Measurements from ENCODE around the gene PTK6.

Gene PTK6

GRCh38 chr20:63568170-63568981 lies 31.2 kb upstream of the PTK6 start:
- Histone ChIP-seq H3K79me2 (ENCODE audit: control insufficient read depth, insufficient read depth, low read length, unreplicated experiment) (peaks cover 29% of the 10 kb centered on the region), H3K27ac (ENCODE audit: low read depth, low read length) (no peak overlapping the region), H2AFZ (ENCODE audit: low read length, unreplicated experiment) (no peak overlapping the region), H3K27me3 (ENCODE audit: insufficient read depth, low read length) (no peaks in the 10 kb centered on the region), H3K4me1 (ENCODE audit: control insufficient read depth, insufficient read depth, low read length, unreplicated experiment) (peaks cover 9% of the 10 kb centered on the region), H3K4me3 (ENCODE audit: low read depth, low read length) (no peak overlapping the region), H3K36me3 (ENCODE audit: insufficient read depth, low read length) (peaks cover 55% of the 10 kb centered on the region; the same call in 1 of the 2 replicates)

GRCh38 chr20:63567386-63568169 lies 30.4 kb upstream of the PTK6 start:
- Histone ChIP-seq H3K4me1 (ENCODE audit: control insufficient read depth, insufficient read depth, low read length, unreplicated experiment) (peaks cover 2% of the 10 kb centered on the region), H3K4me3 (ENCODE audit: low read depth, low read length) (no peak overlapping the region), H3K27ac (ENCODE audit: low read depth, low read length) (no peak overlapping the region), H3K27me3 (ENCODE audit: insufficient read depth, low read length) (no peaks in the 10 kb centered on the region), H3K36me3 (ENCODE audit: insufficient read depth, low read length) (peaks cover 57% of the 10 kb centered on the region; the same call in 1 of the 2 replicates), H3K79me2 (ENCODE audit: control insufficient read depth, insufficient read depth, low read length, unreplicated experiment) (peaks cover 21% of the 10 kb centered on the region), H2AFZ (ENCODE audit: low read length, unreplicated experiment) (no peak overlapping the region)

GRCh38 chr20:63567136-63567385 lies 29.9 kb upstream of the PTK6 start:
- Histone ChIP-seq H3K4me1 (ENCODE audit: control insufficient read depth, insufficient read depth, low read length, unreplicated experiment) (no peaks in the 10 kb centered on the region), H3K4me3 (ENCODE audit: low read depth, low read length) (no peak overlapping the region), H2AFZ (ENCODE audit: low read length, unreplicated experiment) (no peak overlapping the region), H3K79me2 (ENCODE audit: control insufficient read depth, insufficient read depth, low read length, unreplicated experiment) (peaks cover 16% of the 10 kb centered on the region), H3K27ac (ENCODE audit: low read depth, low read length) (no peak overlapping the region), H3K36me3 (ENCODE audit: insufficient read depth, low read length) (peaks cover 55% of the 10 kb centered on the region; the same call in 1 of the 2 replicates), H3K27me3 (ENCODE audit: insufficient read depth, low read length) (no peaks in the 10 kb centered on the region)

- Histone ChIP-seq H3K27ac (ENCODE audit: low read depth, low read length) (no peak overlapping the region), H3K4me1 (ENCODE audit: control insufficient read depth, insufficient read depth, low read length, unreplicated experiment) (no peaks in the 10 kb centered on the region), H3K36me3 (ENCODE audit: insufficient read depth, low read length) (peaks cover 51% of the 10 kb centered on the region; the same call in 1 of the 2 replicates), H3K4me3 (ENCODE audit: low read depth, low read length) (no peak overlapping the region), H3K79me2 (ENCODE audit: control insufficient read depth, insufficient read depth, low read length, unreplicated experiment) (peaks cover 11% of the 10 kb centered on the region), H2AFZ (ENCODE audit: low read length, unreplicated experiment) (no peak overlapping the region), H3K27me3 (ENCODE audit: insufficient read depth, low read length) (no peaks in the 10 kb centered on the region)
Measured at GRCh38 chr20:63566395-63567135, 29.4 kb upstream of the PTK6 start.

GRCh38 chr20:63565699-63566335 lies 28.6 kb upstream of the PTK6 start:
- Histone ChIP-seq H3K4me3 (ENCODE audit: low read depth, low read length) (no peak overlapping the region), H3K36me3 (ENCODE audit: insufficient read depth, low read length) (peaks cover 58% of the 10 kb centered on the region; the same call in 1 of the 2 replicates), H3K79me2 (ENCODE audit: control insufficient read depth, insufficient read depth, low read length, unreplicated experiment) (peaks cover 11% of the 10 kb centered on the region), H3K27ac (ENCODE audit: low read depth, low read length) (no peak overlapping the region), H3K4me1 (ENCODE audit: control insufficient read depth, insufficient read depth, low read length, unreplicated experiment) (no peaks in the 10 kb centered on the region), H2AFZ (ENCODE audit: low read length, unreplicated experiment) (no peak overlapping the region), H3K27me3 (ENCODE audit: insufficient read depth, low read length) (no peaks in the 10 kb centered on the region)

GRCh38 chr20:63565021-63565698 lies 28.0 kb upstream of the PTK6 start:
- no peaks in the 10 kb centered on the region for H3K27me3 ChIP-seq (ENCODE audit: insufficient read depth, low read length)
- no peak overlapping the region for H2AFZ ChIP-seq (ENCODE audit: low read length, unreplicated experiment)
- no peak overlapping the region for H3K27ac ChIP-seq (ENCODE audit: low read depth, low read length)
- peaks cover 64% of the 10 kb centered on the region; the same call in 1 of the 2 replicates for H3K36me3 ChIP-seq (ENCODE audit: insufficient read depth, low read length)
- no peak overlapping the region for H3K4me3 ChIP-seq (ENCODE audit: low read depth, low read length)
- H3K4me1 ChIP-seq (ENCODE audit: control insufficient read depth, insufficient read depth, low read length, unreplicated experiment), result no peaks in the 10 kb centered on the region
- peaks cover 11% of the 10 kb centered on the region for H3K79me2 ChIP-seq (ENCODE audit: control insufficient read depth, insufficient read depth, low read length, unreplicated experiment)

GRCh38 chr20:63564036-63564810 lies 27.0 kb upstream of the PTK6 start:
- Histone ChIP-seq H3K79me2 (ENCODE audit: control insufficient read depth, insufficient read depth, low read length, unreplicated experiment) (peaks cover 11% of the 10 kb centered on the region), H3K4me3 (ENCODE audit: low read depth, low read length) (no peak overlapping the region), H3K27ac (ENCODE audit: low read depth, low read length) (no peak overlapping the region), H3K36me3 (ENCODE audit: insufficient read depth, low read length) (peaks cover 69% of the 10 kb centered on the region), H3K4me1 (ENCODE audit: control insufficient read depth, insufficient read depth, low read length, unreplicated experiment) (no peaks in the 10 kb centered on the region), H2AFZ (ENCODE audit: low read length, unreplicated experiment) (no peak overlapping the region), H3K27me3 (ENCODE audit: insufficient read depth, low read length) (no peaks in the 10 kb centered on the region)

- H3K27me3 ChIP-seq (ENCODE audit: insufficient read depth, low read length), result no peaks in the 10 kb centered on the region
- H3K79me2 ChIP-seq (ENCODE audit: control insufficient read depth, insufficient read depth, low read length, unreplicated experiment), result peaks cover 8% of the 10 kb centered on the region
- H3K36me3 ChIP-seq (ENCODE audit: insufficient read depth, low read length), result peaks cover 74% of the 10 kb centered on the region
- H3K4me1 ChIP-seq (ENCODE audit: control insufficient read depth, insufficient read depth, low read length, unreplicated experiment), result no peaks in the 10 kb centered on the region
- H2AFZ ChIP-seq (ENCODE audit: low read length, unreplicated experiment), result no peak overlapping the region
- H3K27ac ChIP-seq (ENCODE audit: low read depth, low read length), result no peak overlapping the region
- H3K4me3 ChIP-seq (ENCODE audit: low read depth, low read length), result no peak overlapping the region
Measured at GRCh38 chr20:63563225-63563935, 26.2 kb upstream of the PTK6 start.

All from ACC112 (cell line).